DMS79 treated with DMSO at 0.1 percent for 48 hours (cell line): Measurements from ENCODE around the gene SNRNP48.

ENCODE experiments used
- DNase-seq: peaks from one replicate; lab custom pipeline; 2025; lab: John Stamatoyannopoulos, UW

Gene SNRNP48

DNA sequence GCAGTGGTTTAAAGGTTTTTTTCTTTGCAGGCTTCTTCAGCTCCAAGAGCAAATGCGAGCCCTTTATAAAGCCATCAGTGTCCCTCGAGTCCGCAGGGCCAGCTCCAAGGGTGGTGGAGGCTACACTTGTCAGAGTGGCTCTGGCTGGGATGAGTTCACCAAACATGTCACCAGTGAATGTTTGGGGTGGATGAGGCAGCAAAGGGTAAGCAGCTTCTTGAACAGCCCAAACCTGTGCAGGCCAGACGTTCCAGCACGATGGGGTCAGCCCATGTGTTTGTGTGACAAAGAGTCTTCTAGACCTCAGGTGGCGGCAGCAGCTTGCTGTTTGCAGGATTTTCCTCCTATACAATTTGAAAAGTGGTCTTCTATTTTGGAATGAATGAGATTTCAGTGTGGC, 30.8 kb upstream of the SNRNP48 start:
- DNase-seq = no peak

- no peak for DNase-seq
Observed at GRCh38 chr6:7559651-7560385, 30.2 kb upstream of the SNRNP48 start.

- peak; percentile 64 for DNase-seq
Observed at GRCh38 chr6:7561153-7561964, 28.6 kb upstream of the SNRNP48 start.

DNA sequence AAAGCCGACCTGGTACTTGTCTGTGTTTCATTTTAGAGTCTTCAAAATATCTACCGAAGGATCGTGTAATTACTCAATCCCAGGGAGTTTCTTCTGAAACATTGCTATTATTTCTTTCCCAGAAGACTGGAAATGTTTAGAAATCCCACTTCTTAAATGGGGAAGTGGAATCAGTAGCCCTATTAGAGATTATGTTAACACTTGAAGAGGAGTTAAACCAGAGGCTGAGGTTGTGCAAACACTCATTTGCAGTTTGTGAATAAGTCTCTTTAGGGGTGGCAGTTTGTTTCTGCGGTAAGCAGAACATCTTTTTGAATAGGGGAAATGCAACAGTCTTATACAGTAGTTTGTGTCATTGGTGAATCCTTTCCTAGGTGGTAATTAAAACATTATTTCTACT, 27.2 kb upstream of the SNRNP48 start:
- no peak for DNase-seq

DNA sequence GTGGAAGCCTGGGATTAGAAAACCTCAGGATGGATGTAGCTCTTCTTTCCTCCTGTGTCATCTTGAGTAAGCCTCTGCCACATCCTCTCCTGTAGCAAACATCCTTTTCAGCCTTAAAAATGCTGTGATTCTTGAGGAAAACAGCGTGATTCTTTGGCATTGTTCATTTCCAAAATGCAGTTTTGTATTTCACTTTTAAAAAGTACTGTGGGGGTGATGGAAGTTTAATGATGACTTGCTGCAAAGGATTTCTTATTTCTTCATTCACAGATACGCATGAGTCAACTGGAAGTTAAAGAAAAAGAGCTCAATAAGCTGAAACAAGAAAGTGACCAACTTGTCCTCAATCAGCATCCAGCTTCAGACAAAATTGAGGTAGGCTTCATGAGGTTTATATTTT, 23.9 kb upstream of the SNRNP48 start:
- no peak for DNase-seq

DNA sequence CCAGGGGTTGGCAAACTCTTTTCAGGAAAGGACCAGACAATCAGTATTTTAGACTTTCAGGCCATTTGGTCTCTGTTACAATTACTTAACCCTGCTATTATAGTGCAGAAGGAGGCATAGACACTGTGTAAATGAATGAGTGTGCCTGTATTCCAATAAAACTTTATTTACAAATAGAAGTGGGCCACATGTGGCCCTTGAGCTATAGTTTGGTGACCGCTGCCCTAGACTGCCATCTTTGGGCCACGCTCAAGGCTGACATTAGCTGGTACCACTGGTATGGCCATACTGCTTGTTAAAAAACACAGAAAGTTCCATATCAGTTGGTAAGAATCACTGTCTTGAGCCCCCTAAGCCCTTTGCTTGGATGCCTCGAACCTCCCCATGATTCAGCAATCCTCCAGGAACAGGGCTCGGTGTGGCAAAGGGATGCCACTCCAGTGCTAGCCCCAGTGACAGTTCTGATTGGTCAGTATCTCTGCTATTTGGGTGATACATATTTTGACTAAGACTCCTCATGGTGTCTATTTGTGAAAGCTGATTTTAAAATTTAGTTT, 23.3 kb upstream of the SNRNP48 start:
- no peak for DNase-seq

GRCh38 chr6:7568021-7568420, 22.0 kb upstream of the SNRNP48 start:
- no peak for DNase-seq

GRCh38 chr6:7569082-7569481, 20.9 kb upstream of the SNRNP48 start:
- no peak for DNase-seq

DNA sequence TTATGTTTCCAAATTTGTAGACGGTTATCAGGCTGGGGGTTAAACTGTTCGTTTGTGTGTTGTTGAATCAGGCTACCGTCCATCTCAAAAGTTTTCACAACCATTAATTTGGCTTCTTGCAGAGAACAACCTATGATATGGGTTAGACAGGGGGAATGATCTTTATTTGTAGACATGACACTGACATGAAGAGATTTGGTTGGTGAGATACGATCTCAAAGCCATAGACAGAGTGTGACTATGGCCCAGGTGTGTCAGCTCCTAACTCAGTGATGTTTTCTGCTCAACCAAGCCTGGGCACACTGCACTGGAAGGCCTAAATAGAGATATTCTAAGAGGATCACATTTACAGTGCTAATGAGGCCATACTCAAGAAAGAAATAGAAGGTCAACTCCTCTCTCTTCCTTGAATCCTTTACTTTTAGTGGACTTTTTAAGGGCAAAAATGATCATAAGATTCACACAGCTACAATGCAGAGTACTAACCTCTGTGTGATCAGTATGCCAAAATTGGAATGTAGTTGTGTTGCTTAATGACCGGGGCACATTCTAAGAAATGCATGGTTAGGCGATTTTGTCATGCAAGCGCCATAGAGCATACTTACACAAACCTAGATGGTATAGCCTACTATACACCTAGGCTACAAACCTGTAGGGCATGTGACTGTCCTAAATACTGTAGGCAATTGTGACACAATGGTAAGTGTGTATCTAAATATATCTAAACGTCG, 17.6 kb upstream of the SNRNP48 start:
- DNase-seq = no peak

GRCh38 chr6:7574500-7574899, 15.5 kb upstream of the SNRNP48 start:
- no peak for DNase-seq

DNA sequence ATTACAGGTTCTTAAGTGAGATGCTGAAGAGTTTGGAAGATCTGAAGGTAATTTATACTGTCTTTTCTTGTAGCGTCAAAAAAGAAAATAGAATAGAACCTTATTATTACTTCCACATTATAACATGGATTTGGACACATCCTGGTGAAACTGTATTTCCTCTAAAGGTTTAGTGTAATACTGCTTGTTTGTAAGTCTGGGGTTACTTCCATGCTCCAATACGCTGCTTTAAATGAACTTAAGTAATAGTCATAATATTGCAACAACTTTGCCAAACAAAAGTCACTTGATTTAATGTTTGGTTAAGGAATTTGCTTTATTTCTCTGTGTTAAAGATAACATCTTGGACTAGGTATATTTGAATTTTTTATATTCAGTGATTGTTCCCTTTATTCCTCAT, 11.5 kb upstream of the SNRNP48 start:
- no peak for DNase-seq

- DNase-seq = no peak
Observed at GRCh38 chr6:7578931-7579330, 11.1 kb upstream of the SNRNP48 start.

DNA sequence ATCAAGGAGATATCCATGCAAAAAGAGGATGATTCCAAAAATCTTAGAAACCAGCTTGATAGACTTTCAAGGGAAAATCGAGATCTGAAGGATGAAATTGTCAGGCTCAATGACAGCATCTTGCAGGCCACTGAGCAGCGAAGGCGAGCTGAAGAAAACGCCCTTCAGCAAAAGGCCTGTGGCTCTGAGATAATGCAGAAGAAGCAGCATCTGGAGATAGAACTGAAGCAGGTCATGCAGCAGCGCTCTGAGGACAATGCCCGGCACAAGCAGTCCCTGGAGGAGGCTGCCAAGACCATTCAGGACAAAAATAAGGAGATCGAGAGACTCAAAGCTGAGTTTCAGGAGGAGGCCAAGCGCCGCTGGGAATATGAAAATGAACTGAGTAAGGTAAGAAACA, 10.1 kb upstream of the SNRNP48 start:
- DNase-seq = no peak

DNA sequence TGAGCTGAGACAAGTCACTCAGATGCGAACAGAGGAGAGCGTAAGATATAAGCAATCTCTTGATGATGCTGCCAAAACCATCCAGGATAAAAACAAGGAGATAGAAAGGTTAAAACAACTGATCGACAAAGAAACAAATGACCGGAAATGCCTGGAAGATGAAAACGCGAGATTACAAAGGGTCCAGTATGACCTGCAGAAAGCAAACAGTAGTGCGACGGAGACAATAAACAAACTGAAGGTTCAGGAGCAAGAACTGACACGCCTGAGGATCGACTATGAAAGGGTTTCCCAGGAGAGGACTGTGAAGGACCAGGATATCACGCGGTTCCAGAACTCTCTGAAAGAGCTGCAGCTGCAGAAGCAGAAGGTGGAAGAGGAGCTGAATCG, 9.5 kb upstream of the SNRNP48 start:
- DNase-seq = no peak

GRCh38 chr6:7580927-7581618, 8.9 kb upstream of the SNRNP48 start:
- no peak for DNase-seq

GRCh38 chr6:7585287-7585930, 4.6 kb upstream of the SNRNP48 start:
- DNase-seq = no peak

- no peak for DNase-seq
Observed at GRCh38 chr6:7587631-7588100, 2.3 kb upstream of the SNRNP48 start.

DNA sequence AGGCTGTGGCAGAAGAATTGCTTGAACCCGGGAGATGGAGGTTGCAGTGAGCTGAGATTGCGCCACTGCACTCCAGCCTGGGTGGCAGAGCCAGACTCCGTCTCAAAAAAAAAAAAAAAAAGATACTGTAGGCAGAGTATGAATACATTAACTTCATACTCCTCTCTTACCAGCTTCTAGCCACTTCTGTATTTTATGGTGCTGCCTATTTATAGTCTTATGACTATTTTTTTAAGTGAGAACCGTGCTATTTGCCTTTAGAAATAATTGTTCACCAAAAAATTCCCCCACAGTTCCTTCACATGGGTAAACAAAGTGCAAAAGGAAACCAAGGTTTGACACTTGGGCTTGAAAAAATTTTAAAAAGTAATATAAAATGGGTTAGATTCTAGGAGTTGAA, 1.5 kb upstream of the SNRNP48 start:
- DNase-seq = no peak

- no peak for DNase-seq
Observed at GRCh38 chr6:7589221-7589620, 777 bp upstream of the SNRNP48 start.

DNA sequence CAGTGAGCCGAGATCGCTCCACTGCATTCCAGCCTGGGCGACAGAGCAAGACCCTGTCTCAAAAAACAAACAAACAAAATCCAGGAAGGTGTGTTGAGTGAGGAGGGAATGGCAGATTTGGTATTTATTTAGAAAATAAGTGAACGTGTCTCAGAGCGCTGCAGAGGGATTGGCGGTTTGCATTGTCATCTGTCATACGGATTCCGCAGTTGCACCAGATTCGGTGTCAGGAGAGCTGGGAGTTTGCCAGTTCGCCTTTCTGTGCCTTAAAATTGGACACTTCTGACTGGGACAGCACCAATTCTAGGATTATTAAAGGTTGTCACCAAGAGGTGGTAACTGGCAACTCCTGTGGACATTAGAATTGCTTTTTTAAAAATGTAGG, 912 bp downstream of the SNRNP48 start:
- DNase-seq = no peak

GRCh38 chr6:7591770-7592169, 1.8 kb downstream of the SNRNP48 start:
- no peak for DNase-seq
